LHCN-M2 (cell line): ENCODE results near the gene RNPEP. TPM values are rescaled to one million over a fixed set of nuclear protein-coding genes. Genes with fewer than 3 reads are reported as not detected.
"Not testable (repeated sequence)": the region's sequence is repeated elsewhere in the genome, so short reads cannot be mapped to it uniquely, and the experiment has no call there.

Source experiments
- DNase-seq: peaks from one replicate; pipeline ENCODE4 v3.0.0-alpha.2; 2012; ENCODE audit warnings: low read depth
- total RNA-seq: library from RNA; depleted of rRNA; stranded (reverse); fragments of >200 nt; gene quantifications from 2 replicates; pipeline ENCODE4 v1.2.3, GENCODE V29; 2014

Gene RNPEP
- total RNA-seq, 1 experiment from 2014 or later = 70.2 TPM

DNA sequence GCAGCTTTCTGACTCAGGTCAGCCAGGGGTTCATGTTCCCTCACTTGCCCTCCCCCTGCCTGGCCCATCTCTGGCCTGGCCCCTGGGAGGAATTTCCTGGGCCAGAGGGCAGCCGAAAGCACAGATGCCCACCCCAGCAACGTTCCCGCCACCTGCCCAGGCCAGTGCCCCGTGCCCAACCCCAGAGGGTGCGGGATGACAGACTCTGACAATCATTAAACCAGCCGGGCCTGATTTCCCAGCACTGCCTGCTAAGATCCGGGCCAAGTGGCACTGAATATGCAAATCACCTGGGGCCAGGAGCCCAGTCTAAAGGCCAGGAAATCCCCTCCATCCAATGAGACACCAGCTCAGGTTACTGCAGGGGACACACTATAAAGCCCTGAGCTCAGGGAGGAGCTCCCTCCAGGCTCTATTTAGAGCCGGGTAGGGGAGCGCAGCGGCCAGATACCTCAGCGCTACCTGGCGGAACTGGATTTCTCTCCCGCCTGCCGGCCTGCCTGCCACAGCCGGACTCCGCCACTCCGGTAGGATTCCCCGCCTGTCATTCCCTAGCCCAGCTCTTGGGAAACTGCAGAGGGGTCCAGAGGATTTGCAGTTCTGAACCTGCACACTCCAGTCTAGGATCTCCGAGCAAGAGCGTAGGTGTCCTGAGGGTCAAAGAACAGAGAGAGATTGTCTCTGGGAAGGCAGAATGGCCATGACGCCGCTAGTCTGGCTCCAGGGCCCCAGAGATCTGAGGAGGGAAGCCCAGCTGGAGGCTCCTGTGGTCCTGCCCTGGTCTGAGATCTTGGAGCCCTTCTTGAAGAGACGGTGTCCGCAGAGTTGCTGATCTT lies 27.9 kb downstream of the RNPEP start, which contains the start of gene ELF3:
ELF3 (plus strand) TSS at position 408 of the 836 bp plus-strand sequence. CDS start 550 bp downstream, outside the sequence.
- DNase-seq = no peak

DNA sequence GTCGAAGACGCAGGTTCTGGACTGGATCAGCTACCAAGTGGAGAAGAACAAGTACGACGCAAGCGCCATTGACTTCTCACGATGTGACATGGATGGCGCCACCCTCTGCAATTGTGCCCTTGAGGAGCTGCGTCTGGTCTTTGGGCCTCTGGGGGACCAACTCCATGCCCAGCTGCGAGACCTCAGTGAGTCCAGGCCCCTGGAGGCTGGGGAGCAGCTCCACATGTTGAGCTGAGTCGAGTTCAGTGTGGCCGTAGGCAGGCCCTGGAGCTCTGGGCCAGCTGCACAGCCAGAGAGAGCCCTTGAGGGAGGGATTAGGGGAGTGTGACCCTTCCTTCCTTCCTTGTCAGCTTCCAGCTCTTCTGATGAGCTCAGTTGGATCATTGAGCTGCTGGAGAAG lies 29.5 kb downstream of the RNPEP start:
- DNase-seq = no peak

DNA sequence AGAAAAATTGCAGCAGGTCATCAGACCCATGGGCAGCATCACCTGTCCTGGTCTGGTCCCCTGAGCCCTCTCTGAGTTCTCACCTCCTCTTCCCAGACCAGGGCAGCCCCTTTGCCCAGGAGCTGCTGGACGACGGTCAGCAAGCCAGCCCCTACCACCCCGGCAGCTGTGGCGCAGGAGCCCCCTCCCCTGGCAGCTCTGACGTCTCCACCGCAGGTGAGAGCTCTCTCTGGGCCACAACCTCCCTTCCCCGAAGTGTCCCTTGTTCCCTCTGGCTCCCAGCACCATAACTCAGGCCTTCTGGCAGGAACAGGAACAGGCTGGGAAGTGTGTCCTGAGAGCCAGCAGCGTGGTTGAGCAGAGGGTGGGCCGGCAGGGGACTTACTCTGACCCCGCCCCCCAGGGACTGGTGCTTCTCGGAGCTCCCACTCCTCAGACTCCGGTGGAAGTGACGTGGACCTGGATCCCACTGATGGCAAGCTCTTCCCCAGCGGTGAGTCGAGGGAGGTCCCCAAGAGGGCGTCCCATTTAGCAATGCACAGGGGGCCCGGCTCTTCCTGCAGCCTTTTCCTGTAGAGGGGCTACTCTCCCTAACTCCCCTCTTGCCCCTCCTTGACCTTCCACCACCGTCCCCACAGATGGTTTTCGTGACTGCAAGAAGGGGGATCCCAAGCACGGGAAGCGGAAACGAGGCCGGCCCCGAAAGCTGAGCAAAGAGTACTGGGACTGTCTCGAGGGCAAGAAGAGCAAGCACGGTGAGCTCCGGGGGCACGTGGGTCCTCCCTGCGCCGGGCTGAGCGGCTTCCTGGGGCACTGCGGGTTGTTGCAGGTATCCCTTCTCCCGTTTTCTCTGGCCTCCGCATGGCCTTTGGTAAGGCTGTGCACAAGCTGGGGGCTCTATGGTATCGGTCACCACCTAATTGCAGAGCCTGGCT lies 30.4 kb downstream of the RNPEP start:
- DNase-seq = no peak

DNA sequence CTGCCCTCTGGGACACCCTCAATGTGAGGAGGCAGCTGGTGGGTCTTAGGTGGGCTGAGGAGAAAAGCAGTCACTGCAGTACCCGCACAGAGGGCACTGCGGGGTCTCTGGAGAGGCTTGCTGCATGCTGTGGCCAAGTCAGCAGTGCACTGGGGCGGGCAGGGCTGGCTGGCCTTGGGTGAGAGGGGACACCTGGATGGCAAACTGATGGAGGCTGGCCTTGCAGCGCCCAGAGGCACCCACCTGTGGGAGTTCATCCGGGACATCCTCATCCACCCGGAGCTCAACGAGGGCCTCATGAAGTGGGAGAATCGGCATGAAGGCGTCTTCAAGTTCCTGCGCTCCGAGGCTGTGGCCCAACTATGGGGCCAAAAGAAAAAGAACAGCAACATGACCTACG lies 31.2 kb downstream of the RNPEP start:
- no peak for DNase-seq

DNA sequence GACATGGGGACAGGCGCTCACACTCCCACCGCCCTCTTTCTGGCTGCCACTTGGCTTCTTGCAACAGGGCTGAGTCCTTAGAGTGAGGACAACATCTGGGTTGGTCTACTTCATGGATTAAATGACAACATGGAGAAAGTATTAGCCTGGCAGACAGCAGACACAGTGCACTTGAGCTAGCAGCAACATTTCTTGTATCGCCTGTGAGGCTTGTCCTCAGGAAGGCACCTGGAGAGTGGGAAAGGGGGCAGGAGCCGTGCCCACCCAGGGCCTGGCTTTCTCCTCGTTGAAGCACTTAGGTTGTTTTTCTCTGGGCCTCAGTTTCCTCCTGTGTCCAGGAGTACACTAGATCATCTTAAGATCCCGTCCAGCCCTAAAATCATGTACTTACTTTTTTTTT lies 31.6 kb downstream of the RNPEP start:
- no peak for DNase-seq

DNA sequence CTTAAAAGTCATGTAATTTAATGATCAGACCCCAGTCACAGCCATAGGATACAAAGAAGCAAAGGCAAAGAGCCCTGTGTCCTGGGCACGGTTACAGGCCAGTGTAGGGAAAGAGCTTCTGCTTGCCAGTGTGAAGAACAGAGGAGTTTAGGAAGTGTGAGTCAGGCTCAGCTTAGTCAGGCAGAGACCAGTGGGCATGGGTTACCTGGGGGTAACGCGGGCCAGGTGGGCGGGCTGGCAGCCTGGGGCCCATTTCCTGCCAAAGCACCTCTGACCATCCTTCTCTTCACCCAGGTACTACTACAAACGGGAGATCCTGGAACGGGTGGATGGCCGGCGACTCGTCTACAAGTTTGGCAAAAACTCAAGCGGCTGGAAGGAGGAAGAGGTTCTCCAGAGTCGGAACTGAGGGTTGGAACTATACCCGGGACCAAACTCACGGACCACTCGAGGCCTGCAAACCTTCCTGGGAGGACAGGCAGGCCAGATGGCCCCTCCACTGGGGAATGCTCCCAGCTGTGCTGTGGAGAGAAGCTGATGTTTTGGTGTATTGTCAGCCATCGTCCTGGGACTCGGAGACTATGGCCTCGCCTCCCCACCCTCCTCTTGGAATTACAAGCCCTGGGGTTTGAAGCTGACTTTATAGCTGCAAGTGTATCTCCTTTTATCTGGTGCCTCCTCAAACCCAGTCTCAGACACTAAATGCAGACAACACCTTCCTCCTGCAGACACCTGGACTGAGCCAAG lies 32.6 kb downstream of the RNPEP start:
- no peak for DNase-seq

DNA sequence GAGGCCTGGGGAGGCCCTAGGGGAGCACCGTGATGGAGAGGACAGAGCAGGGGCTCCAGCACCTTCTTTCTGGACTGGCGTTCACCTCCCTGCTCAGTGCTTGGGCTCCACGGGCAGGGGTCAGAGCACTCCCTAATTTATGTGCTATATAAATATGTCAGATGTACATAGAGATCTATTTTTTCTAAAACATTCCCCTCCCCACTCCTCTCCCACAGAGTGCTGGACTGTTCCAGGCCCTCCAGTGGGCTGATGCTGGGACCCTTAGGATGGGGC lies 33.2 kb downstream of the RNPEP start:
- DNase-seq = no peak

DNA sequence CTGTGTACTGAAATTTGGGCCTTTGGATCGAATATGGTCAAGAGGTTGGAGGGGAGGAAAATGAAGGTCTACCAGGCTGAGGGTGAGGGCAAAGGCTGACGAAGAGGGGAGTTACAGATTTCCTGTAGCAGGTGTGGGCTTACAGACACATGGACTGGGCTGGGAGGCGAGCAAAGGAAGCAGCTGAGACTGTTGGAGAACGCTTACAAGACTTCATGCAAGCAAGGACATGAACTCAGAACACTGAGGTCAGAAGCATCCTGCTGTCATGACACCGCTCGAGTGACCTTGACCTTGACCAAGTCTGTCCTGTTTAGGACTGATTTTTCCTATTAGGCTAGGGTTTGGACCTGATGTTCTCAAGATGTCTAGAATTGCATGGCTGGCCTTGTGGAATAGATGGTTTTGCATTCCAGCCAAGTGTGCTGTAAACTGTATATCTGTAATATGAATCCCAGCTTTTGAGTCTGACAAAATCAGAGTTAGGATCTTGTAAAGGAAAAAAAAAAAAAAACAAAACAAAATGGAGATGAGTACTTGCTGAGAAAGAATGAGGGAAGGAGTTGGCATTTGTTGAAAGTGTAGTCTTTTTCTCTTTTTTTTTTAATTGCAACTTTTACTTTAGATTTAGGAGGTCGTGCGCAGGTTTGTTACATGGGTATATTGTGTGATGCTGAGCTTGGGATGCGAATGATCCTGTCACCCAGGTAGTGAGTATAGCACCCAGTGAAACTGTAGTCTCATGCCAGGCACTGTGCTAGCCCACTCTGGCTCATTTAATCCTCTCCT lies 33.8 kb downstream of the RNPEP start:
- no peak for DNase-seq

DNA sequence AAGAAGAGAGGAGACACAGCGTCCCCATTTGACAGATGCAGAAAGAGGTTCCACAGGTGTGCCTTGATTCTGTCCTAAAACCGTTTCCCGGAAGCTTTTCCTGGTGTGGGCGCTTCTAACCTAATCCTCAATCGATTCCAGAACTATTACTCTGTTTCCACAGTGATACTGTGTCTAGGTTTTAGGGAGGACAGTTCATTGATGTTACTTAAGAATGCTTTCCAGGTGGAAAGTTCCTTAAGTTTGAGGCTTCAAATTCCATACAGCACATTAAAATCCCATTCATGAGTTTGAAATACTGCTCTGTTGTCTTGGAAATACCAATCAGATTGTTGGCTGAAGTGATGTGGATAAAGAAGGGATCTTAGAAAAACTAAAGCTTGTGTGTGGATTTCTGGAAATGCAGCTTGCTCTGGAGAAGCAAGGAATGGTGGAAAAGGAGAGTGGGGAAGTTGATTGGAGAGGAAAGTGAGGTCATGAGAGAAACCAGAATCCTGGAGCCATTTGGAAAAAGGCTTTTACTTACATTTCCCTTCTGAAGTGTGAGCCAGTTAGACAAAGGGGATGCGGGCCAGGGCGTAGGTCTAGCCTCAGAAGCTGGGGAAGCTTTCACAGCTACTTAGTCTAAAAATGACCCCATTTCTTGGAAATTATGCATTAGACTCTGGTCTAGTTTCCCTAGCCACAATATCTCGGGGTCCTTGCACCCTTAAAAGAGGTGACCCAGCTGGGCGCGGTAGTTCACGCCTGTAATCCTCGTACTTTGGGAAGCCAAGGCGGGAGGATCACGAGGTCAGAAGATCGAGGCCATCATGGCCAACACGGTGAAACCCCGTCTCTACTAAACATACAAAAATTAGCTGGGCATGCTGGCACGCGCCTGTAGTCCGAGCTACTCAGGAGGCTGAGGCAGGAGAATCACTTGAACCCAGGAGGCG lies 34.6 kb downstream of the RNPEP start:
- DNase-seq = no peak

DNA sequence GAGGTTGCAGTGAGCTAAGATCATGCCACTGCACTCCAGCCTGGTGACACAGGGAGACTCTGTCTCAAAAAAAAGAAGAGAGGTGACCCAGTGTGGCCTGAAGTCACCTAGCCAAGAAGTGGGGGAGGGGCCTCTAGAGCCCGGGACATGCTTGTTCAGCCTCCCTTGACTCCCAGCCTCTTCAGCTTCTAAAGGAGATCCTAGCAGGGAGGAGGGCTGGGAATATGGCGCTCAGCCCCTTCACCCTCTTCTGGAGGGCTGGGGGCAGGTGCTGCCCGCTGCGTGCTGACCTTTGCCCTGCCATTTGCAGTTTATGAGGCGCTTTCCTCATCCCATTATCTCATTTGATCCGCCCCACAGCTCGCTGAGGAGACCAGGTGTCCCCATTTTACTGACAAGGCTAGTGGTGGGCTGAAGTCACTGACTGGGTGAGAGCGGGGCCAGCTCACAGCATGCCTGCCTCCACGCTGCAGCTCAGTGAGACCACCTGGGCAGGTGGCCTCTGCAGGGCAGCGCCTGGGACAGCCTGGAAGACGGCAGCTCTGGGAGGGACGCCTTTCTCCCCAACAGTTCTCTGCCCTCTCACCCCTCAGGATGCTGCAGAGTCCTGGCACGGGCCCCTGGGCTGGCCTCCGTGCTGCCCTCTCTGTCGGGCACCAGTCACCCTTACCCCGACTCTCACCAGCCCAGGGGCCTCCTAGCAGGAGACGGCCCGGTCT lies 35.5 kb downstream of the RNPEP start:
- no peak for DNase-seq

DNA sequence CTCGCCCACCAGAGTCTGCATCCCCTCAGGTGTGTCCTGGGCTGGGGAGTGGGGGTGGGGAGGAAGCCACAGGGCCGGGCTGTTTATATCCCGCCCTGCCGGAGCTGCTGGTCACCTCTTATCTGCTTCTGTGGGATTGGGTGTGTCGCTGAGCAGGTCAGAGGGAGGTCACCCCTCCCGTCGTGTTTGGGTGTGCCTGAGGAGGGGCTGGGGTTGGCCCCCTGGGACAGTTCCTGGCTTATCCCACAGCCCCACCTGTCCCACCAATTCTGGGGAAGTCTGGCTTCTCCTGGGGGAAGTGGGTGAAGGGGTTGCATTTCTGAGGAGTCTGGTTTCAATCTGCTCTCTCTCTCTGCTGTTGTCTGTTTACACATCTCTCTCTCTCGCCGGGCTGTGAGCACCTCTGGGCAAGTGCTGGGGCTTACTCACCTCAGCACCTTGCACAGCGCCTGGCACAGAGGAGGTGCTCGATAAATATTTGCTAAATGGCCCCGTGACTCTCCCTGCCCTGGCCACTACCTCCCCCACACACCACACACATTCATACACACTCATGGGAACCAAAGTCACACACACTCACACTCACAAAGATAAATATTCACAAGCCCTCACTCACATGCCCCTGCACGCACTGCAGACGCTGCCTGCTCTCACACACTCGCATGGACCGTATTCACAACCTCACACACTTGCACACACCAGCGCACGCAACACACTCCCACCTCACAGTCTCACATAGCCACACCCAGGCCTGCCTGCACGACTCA lies 36.2 kb downstream of the RNPEP start:
- DNase-seq = no peak

DNA sequence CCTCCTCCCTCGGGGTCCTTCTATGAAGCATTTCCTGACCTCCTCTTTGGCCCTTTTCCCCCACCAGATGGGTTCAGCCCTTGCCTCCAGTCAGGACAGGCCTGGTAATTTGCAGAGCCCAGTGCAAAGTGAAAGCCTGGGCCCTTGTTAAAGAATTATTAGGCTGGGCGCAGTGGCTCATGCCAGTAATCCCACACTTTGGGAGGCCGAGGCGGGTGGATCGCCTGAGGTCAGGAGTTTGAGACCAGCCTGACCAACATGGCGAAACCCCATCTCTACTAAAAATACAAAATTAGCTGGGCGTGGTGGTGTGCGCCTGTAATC lies 36.7 kb downstream of the RNPEP start:
- DNase-seq = not testable (repeated sequence)

DNA sequence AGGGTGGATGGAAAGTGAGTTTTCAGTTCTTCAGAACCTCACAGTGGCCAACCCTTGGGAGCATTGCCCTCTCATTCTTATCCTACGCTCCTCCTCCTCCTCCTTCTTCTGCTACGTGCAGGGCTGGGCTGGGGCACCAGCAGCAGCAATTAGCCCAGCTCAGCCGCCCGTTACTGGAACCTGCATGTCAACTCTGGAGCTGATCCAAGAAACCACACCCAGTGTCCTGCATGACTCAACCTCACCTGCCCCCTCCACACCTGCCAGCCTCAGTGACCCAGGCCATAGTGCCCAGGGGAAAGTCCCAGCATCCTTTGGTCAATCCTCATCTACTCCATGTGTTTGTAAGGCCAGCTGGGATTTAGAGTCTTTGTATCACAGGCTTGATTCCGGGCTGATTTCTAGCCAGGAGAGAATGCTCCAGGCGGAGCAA lies 40.6 kb downstream of the RNPEP start:
- no peak for DNase-seq

DNA sequence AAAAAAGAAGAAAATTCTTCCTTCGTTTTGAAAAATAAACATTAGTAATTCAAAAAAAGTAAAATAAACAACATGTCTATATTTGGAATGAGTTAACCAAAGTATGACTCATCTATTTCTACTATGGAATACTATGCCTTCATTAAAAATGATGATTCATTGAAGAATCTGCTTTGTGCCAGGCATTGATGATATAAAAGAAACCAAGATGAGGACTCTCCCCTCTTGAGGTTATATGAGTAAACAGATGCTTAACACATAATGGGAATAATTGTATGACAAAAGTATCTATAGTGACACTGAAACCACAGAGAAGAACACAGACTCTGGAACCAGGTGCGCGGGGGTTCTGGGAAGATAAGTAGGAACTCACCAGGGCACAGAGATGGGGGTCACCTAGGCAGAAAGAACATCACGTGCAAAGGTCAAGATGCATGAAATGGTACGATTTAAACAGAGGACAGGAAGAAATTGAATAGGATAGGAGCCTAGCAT lies 46.8 kb downstream of the RNPEP start:
- DNase-seq = peak; percentile 85

DNA sequence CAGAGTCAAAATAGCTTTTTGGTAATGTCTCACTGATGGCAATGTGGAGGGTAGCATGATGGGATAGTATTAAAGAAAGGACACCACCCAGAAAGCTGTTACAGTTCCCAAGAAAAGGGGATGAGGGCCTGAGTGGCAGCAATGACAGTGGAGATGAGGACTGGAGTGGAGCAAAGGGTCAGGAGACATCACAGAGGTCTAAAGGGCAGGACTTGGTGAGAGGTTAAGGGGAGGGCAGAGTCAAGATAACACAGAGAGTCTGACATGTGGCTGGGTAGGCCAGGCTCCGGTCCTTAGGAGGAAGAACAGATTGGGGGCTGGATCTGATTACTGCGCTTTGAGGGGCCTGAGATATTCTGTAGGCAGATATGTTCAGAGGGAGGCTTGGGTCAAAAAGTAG lies 47.3 kb downstream of the RNPEP start:
- DNase-seq = no peak

DNA sequence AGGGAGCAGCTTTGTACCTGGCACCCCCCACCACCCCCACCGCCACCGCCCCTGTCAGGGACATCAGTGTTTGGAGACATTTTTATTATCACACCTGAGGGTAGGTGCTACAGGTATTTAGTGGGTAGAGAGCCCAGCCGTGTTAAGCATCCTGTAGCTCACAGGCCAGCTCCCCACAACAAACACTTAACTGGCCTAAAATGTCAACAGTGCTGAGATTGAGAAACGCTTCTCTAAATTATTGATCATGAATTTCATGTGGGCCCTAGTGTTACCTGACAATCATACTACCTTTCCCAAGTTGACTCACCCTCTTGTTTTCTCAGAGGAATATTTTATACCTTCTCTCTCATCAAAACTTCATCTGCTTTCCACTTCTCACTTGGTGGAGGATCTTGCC lies 49.3 kb downstream of the RNPEP start:
- DNase-seq = no peak

DNA sequence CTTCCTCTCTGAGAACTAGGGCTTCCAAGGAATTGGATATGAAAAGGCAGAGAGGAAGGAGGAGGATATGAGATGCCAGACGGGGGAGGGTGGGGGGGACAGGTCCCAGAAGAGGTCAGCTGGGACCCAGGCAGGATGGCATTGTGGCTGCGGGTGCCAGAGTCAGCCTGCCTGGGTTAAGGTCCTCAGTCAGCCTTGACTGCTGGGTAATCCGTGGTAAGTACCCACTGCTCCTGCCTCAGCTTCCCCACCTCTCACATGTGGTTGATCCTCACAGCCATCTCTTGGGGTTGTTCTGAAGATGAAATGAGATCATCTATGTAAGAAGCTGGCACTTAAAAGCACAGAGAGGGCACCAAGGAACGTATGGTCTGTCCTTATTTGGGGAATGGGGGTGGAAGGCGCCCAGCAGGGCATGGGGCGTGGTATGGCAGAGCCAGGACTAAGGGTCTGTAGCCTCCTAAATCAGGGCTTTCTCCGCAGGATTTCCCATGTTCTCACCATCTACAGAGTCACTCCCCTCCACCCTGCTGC lies 51.8 kb downstream of the RNPEP start:
- DNase-seq = no peak
